Osteocyte (in vitro differentiated cells): ENCODE measurements around the gene ZFHX3. TPM values are rescaled to one million over a fixed set of nuclear protein-coding genes. Genes with fewer than 3 reads are reported as not detected.

ENCODE experiments used
- DNase-seq: peaks from one replicate; pipeline ENCODE4 v3.0.0; 2021; ENCODE audit warnings: mixed read lengths; ENCODE audit not compliant: unreplicated experiment; ENCODE audit errors: extremely low spot score
- H3K27ac Mint-ChIP-seq: one replicate; pipeline ENCODE4 v1.8.0; 2021; ENCODE audit warnings: mild to moderate bottlenecking, mixed read lengths; ENCODE audit not compliant: unreplicated experiment
- H3K27me3 Mint-ChIP-seq: one replicate; pipeline ENCODE4 v1.8.0; 2021; ENCODE audit warnings: mixed read lengths; ENCODE audit not compliant: unreplicated experiment
- H3K36me3 Mint-ChIP-seq: one replicate; pipeline ENCODE4 v1.8.0; 2021; ENCODE audit warnings: mixed read lengths; ENCODE audit not compliant: unreplicated experiment
- H3K4me1 Mint-ChIP-seq: one replicate; pipeline ENCODE4 v1.8.0; 2021; ENCODE audit warnings: mixed read lengths; ENCODE audit not compliant: unreplicated experiment
- H3K4me3 Mint-ChIP-seq: one replicate; pipeline ENCODE4 v1.8.0; 2021; ENCODE audit warnings: mild to moderate bottlenecking, moderate library complexity, mixed read lengths; ENCODE audit not compliant: unreplicated experiment
- H3K9me3 Mint-ChIP-seq: one replicate; pipeline ENCODE4 v1.8.0; 2021; ENCODE audit warnings: mixed read lengths; ENCODE audit not compliant: unreplicated experiment
- total RNA-seq: library from RNA; stranded (reverse); gene quantifications from 2 replicates; pipeline ENCODE4 v1.2.1, GENCODE V29; 2021
- TF ChIP-seq, protein P1 (sequence below): fragments of 200-600 bp; sonication (generic); IDR thresholded peaks from 2 replicates; pipeline ENCODE4 v1.5.0; 2021; ENCODE audit warnings: antibody characterized with exemption, mild to moderate bottlenecking, moderate library complexity

Gene ZFHX3
- total RNA-seq, 1 donor from 2014 or later: 89.1 TPM

DNA sequence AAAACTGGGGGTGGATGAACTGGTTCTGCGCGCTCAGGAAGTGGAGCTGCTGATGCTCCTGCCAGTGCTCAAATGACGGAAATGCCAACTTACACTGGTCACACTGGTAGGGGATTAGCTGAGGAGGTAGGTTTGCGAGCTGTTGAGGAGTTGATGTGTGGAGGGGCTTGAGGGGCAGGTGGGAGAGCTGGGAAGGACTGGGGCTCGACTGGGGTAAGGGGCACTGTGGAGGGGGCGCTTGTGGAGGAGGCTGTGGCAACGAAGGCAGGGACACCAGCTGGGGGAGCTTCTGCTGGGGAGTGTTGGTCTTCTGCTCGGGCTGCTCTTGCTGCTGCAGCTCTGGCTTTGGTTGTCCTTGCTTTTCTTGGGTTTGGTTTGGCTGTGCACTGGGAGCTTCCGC lies 252.9 kb downstream of the ZFHX3 start:
- no peak for DNase-seq
- Mint-ChIP-seq H3K4me1 (peaks cover under 1% of the 10 kb centered on the region), H3K27ac (peak overlapping the region; percentile 27), H3K4me3 (no peak overlapping the region), H3K36me3 (peaks cover 84% of the 10 kb centered on the region), H3K9me3 (no peaks in the 10 kb centered on the region), H3K27me3 (no peaks in the 10 kb centered on the region)
- TF ChIP-seq, protein P1, sequence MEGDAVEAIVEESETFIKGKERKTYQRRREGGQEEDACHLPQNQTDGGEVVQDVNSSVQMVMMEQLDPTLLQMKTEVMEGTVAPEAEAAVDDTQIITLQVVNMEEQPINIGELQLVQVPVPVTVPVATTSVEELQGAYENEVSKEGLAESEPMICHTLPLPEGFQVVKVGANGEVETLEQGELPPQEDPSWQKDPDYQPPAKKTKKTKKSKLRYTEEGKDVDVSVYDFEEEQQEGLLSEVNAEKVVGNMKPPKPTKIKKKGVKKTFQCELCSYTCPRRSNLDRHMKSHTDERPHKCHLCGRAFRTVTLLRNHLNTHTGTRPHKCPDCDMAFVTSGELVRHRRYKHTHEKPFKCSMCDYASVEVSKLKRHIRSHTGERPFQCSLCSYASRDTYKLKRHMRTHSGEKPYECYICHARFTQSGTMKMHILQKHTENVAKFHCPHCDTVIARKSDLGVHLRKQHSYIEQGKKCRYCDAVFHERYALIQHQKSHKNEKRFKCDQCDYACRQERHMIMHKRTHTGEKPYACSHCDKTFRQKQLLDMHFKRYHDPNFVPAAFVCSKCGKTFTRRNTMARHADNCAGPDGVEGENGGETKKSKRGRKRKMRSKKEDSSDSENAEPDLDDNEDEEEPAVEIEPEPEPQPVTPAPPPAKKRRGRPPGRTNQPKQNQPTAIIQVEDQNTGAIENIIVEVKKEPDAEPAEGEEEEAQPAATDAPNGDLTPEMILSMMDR: no peak

DNA sequence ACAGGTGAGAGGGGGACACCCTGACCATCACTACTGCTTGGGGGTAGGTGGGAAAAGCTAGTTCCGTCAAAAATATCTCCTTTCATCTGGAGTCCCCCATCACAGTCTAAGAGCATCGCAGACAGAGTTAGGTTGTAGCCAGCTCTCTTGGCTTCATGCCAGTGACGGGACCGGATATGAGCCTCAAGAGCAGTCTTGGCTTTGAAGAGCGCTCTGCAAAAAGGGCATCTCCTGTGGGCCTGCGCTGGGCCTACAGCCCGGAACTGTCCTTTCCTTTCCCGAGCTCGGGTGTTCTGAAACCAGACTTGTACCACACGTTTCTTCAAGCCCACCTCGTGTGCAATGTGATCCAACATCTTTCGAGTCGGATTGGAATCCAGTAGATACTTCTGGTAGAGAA lies 253.6 kb downstream of the ZFHX3 start:
- H3K4me1 Mint-ChIP-seq: peaks cover 6% of the 10 kb centered on the region
- TF ChIP-seq, protein P1: no peak
- H3K4me3 Mint-ChIP-seq: no peak overlapping the region
- H3K36me3 Mint-ChIP-seq: peaks cover 84% of the 10 kb centered on the region
- H3K27me3 Mint-ChIP-seq: no peaks in the 10 kb centered on the region
- H3K27ac Mint-ChIP-seq: no peak overlapping the region
- H3K9me3 Mint-ChIP-seq: no peaks in the 10 kb centered on the region
- DNase-seq: no peak

DNA sequence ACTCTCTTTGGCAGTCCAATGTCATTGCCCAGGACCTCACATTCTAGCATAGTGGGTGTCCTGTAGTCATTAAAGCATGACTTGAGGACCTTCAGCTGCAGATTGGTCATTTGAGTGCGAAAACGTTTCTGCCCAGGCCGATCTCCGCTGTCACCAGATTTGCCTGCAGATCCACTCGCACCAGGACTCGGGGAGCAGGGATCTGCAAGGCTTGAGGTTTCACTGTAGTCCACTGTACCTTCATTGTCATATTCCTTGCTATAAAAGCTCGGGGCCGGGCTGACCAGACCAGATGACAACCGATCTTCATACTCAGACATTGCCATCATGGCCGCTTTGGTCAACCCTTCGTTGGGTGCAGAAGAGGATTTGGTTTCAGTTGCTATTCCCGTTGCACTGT lies 254.2 kb downstream of the ZFHX3 start:
- H3K4me1 Mint-ChIP-seq: peaks cover 11% of the 10 kb centered on the region

DNA sequence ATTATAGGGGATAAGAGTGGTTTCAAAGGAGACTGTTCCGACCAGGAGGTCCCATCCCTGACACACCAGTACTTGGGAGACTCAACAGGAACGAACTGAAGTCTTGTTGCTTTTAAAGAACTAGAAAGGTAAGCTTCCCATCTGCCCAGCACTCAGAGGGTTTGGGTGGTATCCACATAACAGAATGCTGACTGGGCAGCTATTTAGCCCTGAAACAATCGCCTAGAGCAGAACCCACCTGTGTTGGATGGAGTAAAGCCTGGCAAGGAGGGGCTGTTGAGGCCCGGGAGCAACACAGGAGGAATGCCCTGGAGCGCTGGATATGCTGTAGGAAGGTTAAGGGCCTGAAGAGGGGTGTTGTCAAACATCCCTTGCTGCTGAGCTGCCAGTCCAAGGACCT lies 254.9 kb downstream of the ZFHX3 start:
- H3K27ac Mint-ChIP-seq: no peak overlapping the region
- H3K27me3 Mint-ChIP-seq: no peaks in the 10 kb centered on the region
- H3K9me3 Mint-ChIP-seq: no peaks in the 10 kb centered on the region
- no peak for DNase-seq
- H3K4me3 Mint-ChIP-seq: no peak overlapping the region
- peaks cover 74% of the 10 kb centered on the region for H3K36me3 Mint-ChIP-seq
- TF ChIP-seq, protein P1: no peak
- H3K4me1 Mint-ChIP-seq: peaks cover 18% of the 10 kb centered on the region

More for the DNA sequence above, 254.2 kb downstream of the ZFHX3 start:
- TF ChIP-seq, protein P1: no peak
- no peaks in the 10 kb centered on the region for H3K27me3 Mint-ChIP-seq
- H3K36me3 Mint-ChIP-seq: peaks cover 81% of the 10 kb centered on the region
- no peak for DNase-seq
- H3K27ac Mint-ChIP-seq: no peak overlapping the region
- no peaks in the 10 kb centered on the region for H3K9me3 Mint-ChIP-seq
- H3K4me3 Mint-ChIP-seq: no peak overlapping the region

DNA sequence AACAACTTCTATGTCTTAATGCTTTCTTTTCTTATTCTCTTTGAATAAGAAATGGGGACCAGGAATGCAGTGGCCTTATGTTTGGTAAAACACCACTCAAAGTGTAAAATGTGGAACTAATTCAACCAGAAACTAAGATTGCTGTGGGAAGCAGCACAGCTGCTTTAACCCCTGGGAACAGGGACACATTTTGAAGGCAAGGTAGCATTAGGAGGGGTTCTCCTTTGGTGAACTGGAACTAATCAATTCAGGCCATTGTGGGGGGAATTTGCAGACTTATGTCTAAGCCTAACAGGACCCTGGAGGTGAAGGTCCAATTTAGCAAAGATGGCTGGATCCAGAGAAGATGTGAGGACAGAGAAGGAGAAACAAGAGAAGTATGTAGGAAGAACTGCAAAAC lies 256.1 kb downstream of the ZFHX3 start:
- DNase-seq: no peak
- Mint-ChIP-seq H3K9me3 (no peaks in the 10 kb centered on the region), H3K4me3 (no peak overlapping the region), H3K27me3 (no peaks in the 10 kb centered on the region), H3K27ac (peak overlapping the region; percentile 32), H3K4me1 (peaks cover 28% of the 10 kb centered on the region), H3K36me3 (peaks cover 65% of the 10 kb centered on the region)
- TF ChIP-seq, protein P1: no peak
